CD14-positive monocyte (primary cell): ENCODE measurements around the gene DPYD. TPM values are rescaled to one million over a fixed set of nuclear protein-coding genes. Genes with fewer than 3 reads are reported as not detected.

Experiments used
- DNase-seq, 3 donors: peaks; one replicate each; pipeline ENCODE4 v3.0.0-alpha.2; 2011 to 2022
- H2AFZ ChIP-seq: 2 replicates; pipeline ENCODE4 v1.6.0; 2012; ENCODE audit warnings: mild to moderate bottlenecking, low read depth, low read length, inconsistent platforms; ENCODE audit not compliant: insufficient read depth, poor library complexity, severe bottlenecking
- H3K27ac ChIP-seq, 2 donors: 1 replicate in 1 of 2; 2 replicates in 1 of 2; pipeline ENCODE4 v1.5.1; 2012 to 2013; ENCODE audit warnings: low read length in 2 of 2, control low read depth in 1 of 2, inconsistent platforms in 1 of 2, low read depth in 1 of 2, mild to moderate bottlenecking in 1 of 2
- H3K27me3 ChIP-seq, 2 donors: one replicate each; pipeline versions ENCODE4 v1.6.0 to v1.6.1; 2011 to 2013; ENCODE audit warnings: low read length in 2 of 2; ENCODE audit not compliant: control insufficient read depth in 2 of 2, insufficient read depth in 2 of 2
- H3K36me3 ChIP-seq, 2 donors: replicated peaks in 1 of 2; 1 replicate in 1 of 2; 2 replicates in 1 of 2; pipeline versions ENCODE4 v1.5.1 to v1.6.1; 2012 to 2013; ENCODE audit warnings: low read length in 2 of 2, control low read depth in 1 of 2, inconsistent platforms in 1 of 2, mild to moderate bottlenecking in 1 of 2; ENCODE audit not compliant: insufficient read depth in 2 of 2, control insufficient read depth in 1 of 2
- H3K4me1 ChIP-seq, 2 donors: 1 replicate in 1 of 2; 2 replicates in 1 of 2; pipeline versions ENCODE4 v1.5.1 to v1.6.1; 2012 to 2013; ENCODE audit warnings: low read length in 2 of 2, control low read depth in 1 of 2, inconsistent platforms in 1 of 2, mild to moderate bottlenecking in 1 of 2, moderate library complexity in 1 of 2; ENCODE audit not compliant: insufficient read depth in 2 of 2, control insufficient read depth in 1 of 2
- H3K4me2 ChIP-seq: replicated peaks from 2 replicates; pipeline ENCODE3; 2012; ENCODE audit warnings: low read length, moderate library complexity, mild to moderate bottlenecking; ENCODE audit not compliant: poor library complexity, severe bottlenecking; ENCODE audit errors: extremely low read depth
- H3K4me3 ChIP-seq, 3 experiments: fragments of 200-600 bp in 1 of 3; sonication (generic) in 1 of 3; replicated peaks in 1 of 3; 1 replicate in 2 of 3; 2 replicates in 1 of 3; pipeline ENCODE4 v1.5.1; 2011 to 2013; ENCODE audit warnings: low read length in 3 of 3, mild to moderate bottlenecking in 3 of 3, control low read depth in 2 of 3, low read depth in 2 of 3, inconsistent platforms in 1 of 3, moderate library complexity in 1 of 3
- H3K79me2 ChIP-seq: 2 replicates; pipeline ENCODE4 v1.6.0; 2012; ENCODE audit warnings: mild to moderate bottlenecking, control low read depth, inconsistent platforms, low read length, moderate library complexity; ENCODE audit not compliant: insufficient read depth
- H3K9ac ChIP-seq: 2 replicates; pipeline ENCODE4 v1.6.0; 2017; ENCODE audit warnings: low read length, mild to moderate bottlenecking; ENCODE audit not compliant: insufficient read depth, poor library complexity, severe bottlenecking
- H3K9me3 ChIP-seq, 2 donors: replicated peaks in 1 of 2; 1 replicate in 1 of 2; 2 replicates in 1 of 2; pipeline versions ENCODE4 v1.5.1 to v1.6.1; 2012 to 2013; ENCODE audit warnings: low read length in 2 of 2, control low read depth in 1 of 2; ENCODE audit not compliant: control insufficient read depth in 1 of 2, insufficient read depth in 1 of 2
- H4K20me1 ChIP-seq: 2 replicates; pipeline ENCODE4 v1.6.0; 2012; ENCODE audit warnings: mild to moderate bottlenecking, low read length, control low read depth, moderate library complexity; ENCODE audit not compliant: insufficient read depth
- H3K27ac Mint-ChIP-seq, 7 donors: one replicate each; pipeline ENCODE4 v1.8.0; 2020; ENCODE audit warnings: mild to moderate bottlenecking in 7 of 7, mixed read lengths in 7 of 7, moderate library complexity in 6 of 7, inconsistent platforms in 2 of 7
- H3K27me3 Mint-ChIP-seq, 3 donors: one replicate each; pipeline ENCODE4 v1.8.0; 2021 to 2022; ENCODE audit warnings: low read depth in 3 of 3, mild to moderate bottlenecking in 3 of 3, mixed read lengths in 3 of 3, moderate library complexity in 3 of 3, inconsistent platforms in 1 of 3
- H3K36me3 Mint-ChIP-seq, 2 donors: one replicate each; pipeline ENCODE4 v1.8.0; 2020; ENCODE audit warnings: mixed read lengths in 2 of 2, inconsistent platforms in 1 of 2, mild to moderate bottlenecking in 1 of 2
- H3K4me1 Mint-ChIP-seq: one replicate; pipeline ENCODE4 v1.8.0; 2020; ENCODE audit warnings: mild to moderate bottlenecking, mixed read lengths
- H3K4me3 Mint-ChIP-seq, 2 donors: one replicate each; pipeline ENCODE4 v1.8.0; 2020; ENCODE audit warnings: mild to moderate bottlenecking in 2 of 2, mixed read lengths in 2 of 2, moderate library complexity in 1 of 2
- H3K9me3 Mint-ChIP-seq, 7 donors: one replicate each; pipeline ENCODE4 v1.8.0; 2020 to 2022; ENCODE audit warnings: mixed read lengths in 7 of 7, mild to moderate bottlenecking in 6 of 7, moderate library complexity in 6 of 7, inconsistent platforms in 2 of 7
- intact Hi-C, 2 donors: fragments of 100-400 bp; cut with micrococcal nuclease; formaldehyde crosslinking; loops; one replicate each; pipeline versions ENCODE4 v1.15.0 to v1.15.1; 2023
- polyA plus RNA-seq, 3 donors: library from polyadenylated mRNA; depleted of rRNA in 1 of 3; unstranded in 2 of 3; stranded (reverse) in 1 of 3; fragments of 300-500 nt in 2 of 3; fragments of >200 nt in 1 of 3; fragmentation: Illumina TruSeq in 2 of 3; gene quantifications; 1 replicate in 2 of 3; 2 replicates in 1 of 3; pipeline ENCODE4 v1.2.3, GENCODE V29; 2012 to 2021
- TF ChIP-seq, protein P1 (sequence below): fragments of 200-600 bp; IDR thresholded peaks from one replicate; pipeline ENCODE4 v1.8.0; 2022; ENCODE audit warnings: antibody characterized with exemption, mild to moderate bottlenecking

Gene DPYD
- polyA plus RNA-seq, 3 donors: 87.6 to 171 (median 144) TPM

- Mint-ChIP-seq H3K9me3 (peaks cover 0 to 2% (median 0%) of the 10 kb centered on the region in 7 donors), H3K27ac (no peak overlapping the region), H3K27me3 (peaks cover 0 to 5% (median 0%) of the 10 kb centered on the region in 3 donors), H3K4me3 (no peak overlapping the region), H3K4me1 (no peaks in the 10 kb centered on the region), H3K36me3 (peaks cover 51 to 65% of the 10 kb centered on the region in 2 donors)
- Histone ChIP-seq H4K20me1 (no peaks in the 10 kb centered on the region), H3K4me1 (no peaks in the 10 kb centered on the region), H3K36me3 (peaks cover 38 to 63% of the 10 kb centered on the region in 2 donors), H3K4me2 (no peak overlapping the region), H3K4me3 (no peak overlapping the region), H3K9me3 (no peaks in the 10 kb centered on the region), H3K27ac (no peak overlapping the region), H3K79me2 (no peaks in the 10 kb centered on the region), H3K27me3 (no peaks in the 10 kb centered on the region), H2AFZ (no peak overlapping the region), H3K9ac (no peak overlapping the region)
- DNase-seq: no peak
- TF ChIP-seq, protein P1, sequence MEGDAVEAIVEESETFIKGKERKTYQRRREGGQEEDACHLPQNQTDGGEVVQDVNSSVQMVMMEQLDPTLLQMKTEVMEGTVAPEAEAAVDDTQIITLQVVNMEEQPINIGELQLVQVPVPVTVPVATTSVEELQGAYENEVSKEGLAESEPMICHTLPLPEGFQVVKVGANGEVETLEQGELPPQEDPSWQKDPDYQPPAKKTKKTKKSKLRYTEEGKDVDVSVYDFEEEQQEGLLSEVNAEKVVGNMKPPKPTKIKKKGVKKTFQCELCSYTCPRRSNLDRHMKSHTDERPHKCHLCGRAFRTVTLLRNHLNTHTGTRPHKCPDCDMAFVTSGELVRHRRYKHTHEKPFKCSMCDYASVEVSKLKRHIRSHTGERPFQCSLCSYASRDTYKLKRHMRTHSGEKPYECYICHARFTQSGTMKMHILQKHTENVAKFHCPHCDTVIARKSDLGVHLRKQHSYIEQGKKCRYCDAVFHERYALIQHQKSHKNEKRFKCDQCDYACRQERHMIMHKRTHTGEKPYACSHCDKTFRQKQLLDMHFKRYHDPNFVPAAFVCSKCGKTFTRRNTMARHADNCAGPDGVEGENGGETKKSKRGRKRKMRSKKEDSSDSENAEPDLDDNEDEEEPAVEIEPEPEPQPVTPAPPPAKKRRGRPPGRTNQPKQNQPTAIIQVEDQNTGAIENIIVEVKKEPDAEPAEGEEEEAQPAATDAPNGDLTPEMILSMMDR: no peak
- intact Hi-C loops: no loop called here
These were observed 828.0 kb downstream of the DPYD start for GRCh38 chr1:97092824-97093223.

DNA sequence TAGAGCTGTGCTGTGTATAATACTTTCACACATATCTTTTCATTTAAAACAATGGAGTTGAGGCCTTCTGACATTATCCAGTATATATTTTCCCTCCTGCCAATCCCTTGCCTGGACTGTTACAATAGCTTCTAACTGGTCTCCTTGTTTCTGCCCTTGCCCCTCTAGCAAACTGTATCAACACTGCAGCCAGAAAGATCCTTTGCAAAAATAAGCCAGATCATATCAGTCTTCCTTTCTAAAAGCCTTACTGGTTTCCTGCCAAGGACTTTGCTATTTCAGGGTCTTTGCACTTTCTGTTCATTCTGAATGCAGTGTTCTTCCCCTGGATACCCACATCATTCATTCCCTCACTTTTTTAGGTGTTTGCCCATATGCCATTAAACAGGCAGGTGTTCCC, 829.2 kb downstream of the DPYD start:
- Mint-ChIP-seq H3K4me1 (no peaks in the 10 kb centered on the region), H3K36me3 (peaks cover 41 to 53% of the 10 kb centered on the region in 2 donors), H3K4me3 (no peak overlapping the region), H3K9me3 (peaks cover 0 to under 1% (median 0%) of the 10 kb centered on the region in 7 donors), H3K27me3 (peaks cover 0 to 5% (median 0%) of the 10 kb centered on the region in 3 donors), H3K27ac (no peak overlapping the region)
- Histone ChIP-seq H3K36me3 (peaks cover 26 to 59% of the 10 kb centered on the region in 2 donors), H3K9me3 (no peaks in the 10 kb centered on the region), H3K4me3 (no peak overlapping the region), H4K20me1 (peaks cover 4% of the 10 kb centered on the region), H3K4me1 (no peaks in the 10 kb centered on the region), H3K27me3 (no peaks in the 10 kb centered on the region), H3K4me2 (no peak overlapping the region), H3K9ac (no peak overlapping the region), H2AFZ (no peak overlapping the region), H3K27ac (no peak overlapping the region), H3K79me2 (no peaks in the 10 kb centered on the region)
- TF ChIP-seq, protein P1: no peak
- no peak for DNase-seq
- intact Hi-C loops: no loop called here
